HG02943 (cell line): Measurements from ENCODE around the gene UPB1.
"Not testable (repeated sequence)": the region's sequence is repeated elsewhere in the genome, so short reads cannot be mapped to it uniquely, and the experiment has no call there.

ENCODE experiments used
- ATAC-seq: cut with Tn5 transposase; IDR thresholded peaks from one replicate; pipeline ENCODE4 v1.9.1; 2021; ENCODE audit warnings: mild to moderate bottlenecking, low read depth, moderate library complexity; ENCODE audit not compliant: unreplicated experiment

Gene UPB1

DNA sequence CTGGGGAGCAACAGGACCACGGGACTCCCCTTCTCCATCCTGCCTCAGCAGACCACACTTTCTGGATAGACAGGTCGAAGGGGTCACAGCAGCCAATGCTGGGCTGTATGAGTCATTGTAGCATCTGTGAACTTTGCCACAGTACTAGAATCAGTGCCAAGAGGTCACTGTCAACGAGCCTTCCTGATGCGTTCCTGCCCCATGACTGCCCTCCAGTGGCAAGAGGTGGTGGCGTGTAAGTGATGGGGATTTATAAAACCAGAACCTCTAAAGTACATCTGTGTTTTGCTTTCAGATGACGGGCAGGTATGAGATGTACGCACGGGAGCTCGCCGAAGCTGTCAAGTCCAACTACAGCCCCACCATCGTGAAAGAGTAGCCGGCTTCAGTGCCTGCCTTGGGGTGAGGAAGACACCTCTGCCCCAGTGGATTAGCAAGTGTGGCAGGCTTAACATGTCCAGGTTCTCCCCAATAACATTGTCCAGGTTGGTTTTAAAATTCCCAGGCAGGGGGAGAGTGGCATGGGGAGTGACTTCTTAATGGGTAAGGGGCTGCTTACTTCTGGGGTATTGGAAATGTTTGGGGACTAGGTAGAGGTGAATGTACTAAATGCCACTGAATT is 30.4 kb downstream of the UPB1 start:
- no peak for ATAC-seq

DNA sequence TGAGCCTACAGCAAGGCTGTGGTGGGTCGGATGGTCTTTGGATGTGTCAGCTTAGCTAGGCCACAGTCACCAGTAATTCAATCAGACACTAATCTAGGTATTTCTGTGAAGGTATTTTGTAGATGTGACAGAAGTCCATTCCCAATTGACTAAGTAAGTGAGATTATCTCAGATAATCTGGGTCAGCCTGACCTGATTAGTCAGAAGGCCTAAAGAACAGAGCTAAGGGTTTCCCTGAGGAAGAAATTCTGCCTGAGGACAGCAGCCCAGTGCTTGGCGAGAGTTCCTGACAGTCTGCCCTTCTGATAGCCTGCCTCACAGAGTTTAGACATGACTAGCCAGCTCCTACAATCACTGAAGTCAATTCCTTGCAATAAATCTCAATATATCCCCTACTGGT is 31.1 kb downstream of the UPB1 start:
- ATAC-seq: no peak

DNA sequence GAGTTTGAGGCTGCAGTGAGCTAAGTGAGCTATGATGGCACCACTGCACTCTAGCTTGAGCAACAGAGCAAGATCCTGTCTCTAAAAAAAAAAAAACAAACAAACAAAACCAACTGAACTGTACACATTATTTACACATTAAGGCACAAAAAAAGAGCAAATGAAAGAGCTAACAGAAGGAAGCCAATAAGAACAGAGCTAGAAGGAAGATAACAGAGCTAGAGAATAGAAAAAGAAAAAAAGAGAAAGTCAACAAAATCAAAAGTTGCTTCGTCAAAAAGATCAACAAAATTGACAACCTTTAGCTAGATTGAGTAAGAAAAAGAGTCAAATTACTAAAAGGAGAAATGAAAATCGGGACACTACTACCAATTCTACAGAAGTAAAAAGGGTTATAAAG is 34.8 kb downstream of the UPB1 start:
- no peak for ATAC-seq

DNA sequence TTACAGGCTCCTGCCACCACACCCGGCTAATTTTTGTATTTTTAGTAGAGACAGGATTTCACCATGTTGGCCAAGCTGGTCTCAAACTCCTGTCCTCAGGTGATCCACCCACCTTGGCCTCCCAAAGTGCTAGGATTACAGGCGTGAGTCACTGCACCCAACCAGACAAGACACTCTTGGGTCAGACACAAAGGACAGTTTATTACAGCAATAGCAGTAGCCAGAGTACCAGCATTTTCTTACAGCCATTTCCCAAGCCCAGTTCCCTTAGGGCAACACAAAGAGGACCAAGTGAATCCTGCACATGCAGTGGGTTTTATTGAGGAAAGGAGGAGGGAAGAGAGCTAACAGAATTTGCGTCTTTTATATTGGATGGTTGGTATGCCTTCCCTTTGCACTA is 35.8 kb downstream of the UPB1 start:
- ATAC-seq: not testable (repeated sequence)

DNA sequence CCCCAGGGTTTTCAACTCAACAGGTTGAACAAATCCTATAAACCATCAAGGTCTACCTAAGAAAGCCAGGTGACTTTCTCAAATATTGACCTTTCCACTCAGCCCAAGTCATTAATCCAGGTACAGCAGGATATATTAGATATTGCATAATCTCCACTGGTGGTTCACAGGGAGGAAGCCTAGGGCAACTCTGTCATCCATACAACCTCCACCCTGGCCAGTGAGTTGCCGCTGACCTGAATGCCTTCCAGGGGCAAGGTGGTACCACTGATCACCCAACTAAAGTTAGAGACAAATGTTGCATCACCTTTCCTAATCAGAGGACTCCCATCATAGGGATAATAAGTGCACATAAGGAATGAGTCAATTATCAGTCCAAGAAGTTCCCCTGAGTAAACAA is 36.9 kb downstream of the UPB1 start:
- no peak for ATAC-seq

DNA sequence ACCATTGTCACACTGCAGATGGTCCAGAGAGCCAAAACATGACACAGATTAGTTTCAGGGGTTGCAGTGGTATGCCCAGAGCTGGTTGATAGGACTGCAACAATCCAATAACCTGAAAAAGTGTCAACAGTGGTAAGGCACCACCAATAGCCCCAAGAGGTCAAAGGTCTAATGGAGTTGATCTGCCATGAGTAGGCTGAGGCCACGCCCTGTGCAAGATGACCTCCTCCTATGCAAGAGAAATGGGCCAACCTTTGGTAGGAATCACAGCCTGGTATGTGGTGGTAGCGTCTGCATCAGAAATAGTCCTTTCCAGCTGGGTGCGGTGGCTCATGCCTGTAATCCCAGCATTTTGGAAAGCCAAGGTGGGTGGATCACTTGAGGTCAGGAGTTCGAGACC is 40.2 kb downstream of the UPB1 start:
- no peak for ATAC-seq

DNA sequence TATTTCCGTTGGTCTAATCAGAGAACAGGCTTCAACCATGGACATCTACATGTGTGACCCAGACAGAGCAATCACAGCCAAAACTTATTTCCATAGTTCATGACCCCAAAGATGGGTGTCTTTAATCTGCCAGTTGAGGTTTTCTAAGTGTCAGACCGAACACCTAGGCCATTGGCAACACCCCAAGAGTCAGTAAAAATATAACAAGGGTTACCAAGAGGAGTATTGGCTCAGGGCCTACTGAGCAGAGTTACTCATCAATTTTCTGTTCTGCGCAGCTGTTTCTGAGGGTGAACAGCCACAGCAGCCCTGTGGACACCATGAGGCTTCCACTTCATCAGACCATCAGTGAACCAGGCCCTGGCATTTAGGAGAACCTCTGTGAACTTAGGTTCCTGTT is 41.0 kb downstream of the UPB1 start:
- no peak for ATAC-seq

DNA sequence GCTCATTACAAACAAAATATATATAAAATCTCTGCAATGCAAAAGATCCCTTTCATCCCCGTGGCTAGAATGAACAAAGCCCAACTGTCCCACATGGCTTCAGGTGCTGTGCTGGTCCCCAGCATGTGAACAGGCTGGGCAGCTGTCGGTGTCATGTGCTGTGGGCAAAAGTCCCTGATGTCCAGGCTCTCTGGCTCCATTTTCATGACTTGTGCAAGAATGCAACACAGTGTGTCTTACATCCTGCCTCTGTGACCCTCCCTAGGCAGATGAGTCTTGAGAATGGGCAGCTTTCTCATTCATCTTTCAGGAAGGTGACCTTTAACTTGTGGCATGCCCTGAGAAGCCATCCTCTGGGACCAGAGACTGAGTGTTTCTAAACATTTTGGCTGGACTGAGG is 45.3 kb downstream of the UPB1 start:
- no peak for ATAC-seq

DNA sequence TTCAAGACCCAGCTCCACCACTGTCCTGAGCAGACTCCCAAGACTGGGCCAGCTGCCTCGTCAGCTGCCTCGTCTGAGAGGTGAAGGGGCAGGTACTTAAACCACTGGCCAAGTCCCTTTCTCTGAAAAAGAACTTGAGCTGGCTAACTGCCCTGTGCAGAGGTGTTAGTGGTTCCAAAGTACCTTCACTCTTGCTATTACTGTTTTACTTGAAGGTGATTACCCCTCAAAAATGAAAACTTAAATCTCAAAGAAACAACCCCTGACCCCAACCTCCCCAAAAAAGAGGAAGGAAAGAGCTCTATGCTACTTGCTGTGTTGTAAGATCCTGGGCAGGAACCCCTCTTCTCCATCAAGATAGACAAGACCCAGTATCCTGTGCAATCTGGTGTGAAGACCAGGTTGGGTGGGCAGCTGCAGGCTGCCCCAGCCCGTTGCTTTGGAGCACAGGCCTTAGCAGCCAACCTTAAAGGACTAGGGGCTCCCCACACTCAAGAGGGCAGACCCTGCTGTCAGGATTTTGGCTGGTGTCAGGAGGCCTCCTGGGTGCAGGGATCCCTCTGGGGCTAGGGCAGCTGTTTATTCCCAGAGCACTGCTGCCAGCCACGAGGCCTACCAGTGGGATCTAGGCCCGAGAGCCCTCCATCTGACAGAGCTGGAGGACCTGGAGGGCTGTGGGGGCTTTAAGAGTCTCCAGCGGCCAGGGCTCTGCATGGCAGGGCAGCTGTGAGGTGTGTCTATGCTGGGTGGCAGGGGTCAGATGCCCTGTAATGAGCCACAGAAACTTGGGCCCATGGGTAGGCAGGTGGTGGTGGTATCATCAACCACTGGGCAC is 46.8 kb downstream of the UPB1 start:
- ATAC-seq: no peak

DNA sequence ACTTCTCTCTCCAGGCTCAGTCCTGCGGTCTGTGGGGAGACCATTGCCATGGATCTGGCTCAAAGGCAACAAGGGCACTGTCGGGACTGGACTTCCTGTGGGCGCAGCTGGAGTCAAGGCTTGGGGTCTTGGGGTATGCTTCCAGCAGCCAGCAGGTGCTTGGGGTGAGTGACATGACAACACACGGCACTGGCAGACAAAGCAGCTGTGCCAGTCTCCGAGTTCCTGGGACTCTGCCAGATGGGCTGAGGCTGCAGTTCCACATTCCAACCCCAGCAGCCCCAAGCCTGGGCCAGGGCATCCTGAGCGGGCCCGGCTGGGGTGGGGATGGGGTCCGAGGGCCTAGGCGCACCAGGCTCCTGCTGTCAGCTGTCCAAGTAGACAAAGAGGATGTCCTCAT is 47.5 kb downstream of the UPB1 start:
- ATAC-seq: no peak

DNA sequence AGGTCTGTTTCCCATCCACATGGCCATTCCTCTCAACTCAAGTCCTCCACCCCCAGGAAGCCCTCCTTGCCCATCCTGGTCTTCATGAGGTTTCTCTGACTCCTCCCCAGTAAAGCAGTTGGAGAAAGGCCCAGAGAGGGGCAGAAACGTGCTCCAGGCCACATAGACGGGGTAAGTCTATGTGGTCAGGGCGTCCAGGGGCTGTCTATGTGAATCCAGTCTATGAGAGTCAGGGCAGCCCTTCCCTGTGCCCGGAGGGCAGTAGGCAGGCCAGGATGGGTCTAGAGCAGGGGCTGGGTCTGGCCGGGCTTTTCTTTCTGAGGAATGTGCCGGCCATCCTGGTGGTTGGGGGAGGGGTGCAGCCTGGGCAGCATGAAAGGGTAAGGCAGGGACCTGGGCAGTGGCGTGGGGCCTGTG is 48.1 kb downstream of the UPB1 start:
- no peak for ATAC-seq

DNA sequence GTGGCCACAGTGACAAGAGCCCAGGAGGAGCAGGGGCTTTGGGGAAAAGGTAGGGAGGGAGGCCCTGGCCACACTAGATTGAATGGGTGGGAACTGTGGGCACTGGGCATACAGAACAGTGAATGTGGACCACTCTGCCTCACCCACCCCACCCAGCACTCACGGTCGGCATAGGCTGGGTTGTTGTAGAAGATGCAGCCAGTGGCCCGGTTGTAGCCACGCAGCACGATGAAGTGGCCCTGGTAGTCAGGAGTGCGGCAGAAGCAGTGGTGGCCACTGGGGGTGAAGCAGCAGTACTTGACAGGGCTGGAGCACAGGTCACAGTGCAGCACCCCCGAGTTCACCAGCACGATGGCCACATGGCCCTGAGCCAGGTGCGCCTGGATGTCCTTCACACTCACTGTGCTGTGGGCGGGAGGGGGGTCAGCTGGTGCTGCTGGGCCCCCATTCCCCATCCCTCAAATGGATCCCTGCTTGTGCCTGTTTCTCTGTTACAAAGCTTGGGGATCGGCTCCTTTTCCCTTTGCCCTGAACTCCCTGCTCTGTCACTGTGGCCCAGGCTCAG is 48.6 kb downstream of the UPB1 start:
- no peak for ATAC-seq

DNA sequence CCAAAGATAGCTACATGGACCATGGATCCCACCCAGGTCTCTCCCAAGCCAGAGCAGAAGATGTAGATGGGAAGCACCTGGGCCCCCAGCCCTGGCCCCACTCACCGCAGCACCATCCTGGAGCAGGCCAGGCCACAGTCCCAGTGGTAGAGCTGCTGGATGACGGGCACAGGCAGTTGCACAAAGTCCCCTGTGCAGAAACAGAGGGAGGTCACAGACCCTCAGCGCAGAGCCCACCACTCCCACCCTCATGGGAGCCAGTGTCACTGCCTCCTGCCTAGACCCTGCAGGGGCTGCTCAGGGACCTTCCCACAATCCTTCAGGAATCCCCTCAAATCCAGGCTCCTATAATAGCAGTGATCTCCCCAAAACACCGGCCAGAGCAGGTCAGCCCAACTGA is 53.7 kb downstream of the UPB1 start:
- ATAC-seq: no peak

DNA sequence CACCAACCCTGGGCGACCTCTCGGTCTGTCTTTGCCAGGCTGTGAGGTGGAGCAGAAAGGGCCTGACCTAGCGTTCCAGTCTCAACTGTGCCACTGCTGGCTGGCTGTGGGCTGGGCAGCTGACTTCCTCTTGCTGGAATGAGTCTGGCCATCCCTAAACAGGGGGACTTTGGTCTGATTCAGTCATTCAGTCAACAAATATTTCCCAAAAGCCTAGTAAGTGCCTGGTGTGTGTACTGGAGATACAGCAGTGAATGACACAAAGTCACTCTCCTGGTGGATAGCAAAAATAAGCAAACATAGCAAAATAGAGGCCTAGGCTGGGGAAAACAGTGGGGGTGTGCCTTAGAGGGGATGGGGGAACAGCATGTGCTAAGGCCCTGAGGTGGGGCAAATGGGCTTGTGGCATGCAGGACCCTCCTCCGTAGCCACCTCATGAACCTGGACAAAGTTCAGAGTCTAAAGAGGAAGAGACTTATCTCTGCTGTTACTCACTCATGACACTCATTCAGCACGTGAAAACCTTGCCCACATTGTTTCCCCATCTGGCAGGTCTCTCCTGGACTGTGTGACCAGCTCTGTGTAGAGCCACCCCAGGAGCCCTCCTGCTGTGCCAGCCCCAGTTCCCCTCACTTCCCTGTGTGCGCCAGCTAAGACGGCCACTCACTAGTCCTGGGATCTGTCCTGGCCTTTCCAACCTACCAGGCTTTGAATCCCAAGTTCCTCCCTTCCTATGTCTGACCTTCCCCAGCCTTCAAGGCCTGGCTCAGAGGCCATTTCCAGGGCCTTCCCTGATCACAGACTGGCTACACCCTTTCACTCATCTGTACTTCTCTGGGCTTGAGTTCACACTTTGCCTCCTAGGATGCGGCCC is 55.1 kb downstream of the UPB1 start:
- ATAC-seq: no peak

DNA sequence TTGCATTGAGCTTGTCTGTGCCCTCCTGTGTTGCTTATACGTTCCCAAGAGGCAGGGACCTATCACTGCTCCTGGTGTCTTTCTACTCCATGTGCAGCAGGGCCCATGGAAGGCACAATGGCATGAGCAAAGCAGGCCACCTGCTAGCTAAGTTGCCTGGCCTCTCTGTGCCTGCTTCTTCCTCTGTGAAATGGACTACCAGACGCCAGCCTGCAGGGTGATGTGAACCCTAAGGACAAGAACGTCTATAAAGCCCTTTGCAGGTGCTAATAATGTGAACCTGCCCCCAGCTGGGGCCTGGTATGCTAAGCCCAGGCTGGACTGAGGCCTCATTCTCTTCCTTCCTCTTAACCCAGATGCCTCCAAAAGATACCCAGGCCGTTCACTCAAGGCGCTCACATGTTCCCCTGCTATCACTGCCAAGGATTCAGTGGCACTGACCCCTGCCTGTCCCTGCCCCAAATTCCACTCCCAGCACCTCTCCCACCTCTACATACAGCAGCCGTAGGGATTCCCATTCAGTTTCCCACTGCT is 55.8 kb downstream of the UPB1 start:
- ATAC-seq: no peak

DNA sequence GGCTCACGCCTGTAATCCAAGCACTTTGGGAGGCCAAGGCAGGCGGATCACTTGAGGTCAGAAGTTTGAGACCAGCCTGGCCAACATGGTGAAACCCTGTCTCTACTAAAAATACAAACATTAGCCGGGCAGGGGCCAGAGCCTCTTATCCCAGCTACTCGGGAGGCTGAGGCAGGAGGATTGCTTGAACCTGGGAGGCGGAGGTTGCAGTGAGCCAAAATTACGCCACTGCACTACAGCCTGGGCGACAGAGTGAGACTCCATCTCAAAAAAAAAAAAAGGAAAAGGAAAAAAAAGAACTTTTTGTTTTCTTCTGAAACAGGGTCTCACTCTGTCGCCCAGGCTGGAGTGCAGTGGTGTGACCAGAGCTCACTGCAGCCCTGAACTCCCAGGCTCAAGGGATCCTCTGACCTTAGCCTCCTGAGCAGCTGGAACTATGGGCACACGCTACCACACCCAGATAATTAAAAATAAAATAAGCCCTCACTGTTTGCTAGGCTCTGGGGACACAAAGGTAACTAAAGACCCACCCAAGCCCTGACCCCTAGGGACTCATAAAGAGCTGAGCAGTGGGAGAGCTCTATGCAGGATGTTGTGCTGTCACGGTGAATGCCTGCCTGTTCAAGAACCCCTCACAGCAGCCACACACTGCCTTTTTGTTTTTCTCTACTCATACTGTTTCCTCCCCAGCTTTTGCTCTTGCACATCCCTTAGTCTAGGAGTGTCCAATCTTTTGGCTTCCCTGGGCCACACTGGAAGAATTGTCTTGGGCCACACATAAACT is 57.6 kb downstream of the UPB1 start:
- ATAC-seq: not testable (repeated sequence)

DNA sequence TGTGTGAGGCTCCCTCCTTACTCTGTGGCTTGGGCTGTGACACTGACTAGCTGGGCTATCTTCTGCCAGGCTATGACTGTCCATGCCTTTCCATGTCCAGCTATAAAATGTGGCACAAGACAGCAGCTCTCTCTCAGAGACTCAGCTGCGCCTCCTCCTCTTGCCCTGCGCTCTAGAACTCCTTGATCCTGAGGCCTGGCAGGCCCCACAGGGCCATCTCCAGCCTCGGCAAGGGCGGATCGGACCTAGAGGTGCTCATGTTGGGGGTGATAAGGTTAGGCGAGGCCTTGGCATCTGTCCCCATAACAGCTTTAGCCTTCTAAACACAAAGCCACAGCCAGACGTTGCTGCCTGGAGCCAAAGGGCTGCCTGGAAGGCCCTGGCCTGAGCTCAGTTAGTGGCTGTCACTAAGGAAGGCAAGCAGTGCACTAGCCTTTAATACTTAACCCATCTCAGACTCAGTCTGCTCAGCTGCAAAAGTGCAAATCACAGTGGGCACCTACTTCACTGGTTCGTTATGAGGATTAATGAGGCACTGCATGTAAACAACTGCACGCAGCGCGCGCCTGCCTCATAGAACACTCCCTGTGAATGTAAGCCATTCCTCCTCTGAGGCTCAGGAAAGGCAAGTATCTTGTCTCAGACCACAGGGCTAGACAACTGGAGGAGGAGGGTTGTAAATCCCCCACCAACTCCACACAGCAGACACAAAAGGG is 58.6 kb downstream of the UPB1 start:
- no peak for ATAC-seq

DNA sequence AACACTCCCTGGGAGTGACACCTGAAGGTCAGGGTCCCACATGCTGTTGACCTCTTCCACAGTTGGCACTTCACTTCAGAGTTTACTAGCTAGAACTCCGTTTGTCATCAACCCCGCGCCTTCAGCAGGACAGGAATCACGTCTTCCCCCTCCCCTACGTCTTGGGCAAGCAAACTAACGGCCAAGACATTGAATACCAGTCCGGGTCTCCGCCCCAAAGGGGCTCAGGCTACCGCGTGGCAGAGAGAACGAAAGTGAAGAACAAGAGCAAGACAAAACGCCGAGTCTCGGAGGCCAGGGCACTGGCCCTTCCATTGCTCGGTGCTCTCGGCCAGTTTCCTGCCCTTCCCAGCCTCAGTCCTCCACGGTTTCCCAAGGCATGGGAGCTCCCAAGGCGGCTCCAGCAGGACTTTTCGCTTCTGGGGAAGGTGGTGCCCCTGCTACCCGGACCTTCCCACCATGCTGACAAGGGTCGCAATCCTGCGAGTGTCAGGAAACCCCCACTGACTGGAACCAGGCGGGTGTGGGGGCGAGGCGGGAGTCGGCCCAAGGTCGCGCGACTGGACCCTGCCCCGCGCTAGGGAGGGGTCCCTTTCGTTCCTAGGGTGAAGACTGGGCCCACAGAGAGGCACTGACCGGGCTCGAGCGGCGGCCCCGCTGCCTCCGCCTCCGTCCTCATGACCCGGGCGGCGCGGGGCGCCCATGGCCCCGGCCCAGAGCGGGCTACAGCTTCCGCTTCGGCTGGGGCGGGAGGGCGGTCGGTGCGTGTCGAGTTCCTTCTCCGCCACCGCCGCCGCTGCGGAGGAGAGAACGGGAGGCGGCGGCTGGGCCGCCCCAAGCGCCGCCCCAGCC is 59.4 kb downstream of the UPB1 start, which contains the start of gene GUCD1:
Gene GUCD1 (minus strand): TSS at position 826 of the 852 bp plus-strand sequence. CDS start 147 bp downstream, at position 679.
- ATAC-seq: no peak
